Measurements from ENCODE around the gene MED13L.

DNA sequence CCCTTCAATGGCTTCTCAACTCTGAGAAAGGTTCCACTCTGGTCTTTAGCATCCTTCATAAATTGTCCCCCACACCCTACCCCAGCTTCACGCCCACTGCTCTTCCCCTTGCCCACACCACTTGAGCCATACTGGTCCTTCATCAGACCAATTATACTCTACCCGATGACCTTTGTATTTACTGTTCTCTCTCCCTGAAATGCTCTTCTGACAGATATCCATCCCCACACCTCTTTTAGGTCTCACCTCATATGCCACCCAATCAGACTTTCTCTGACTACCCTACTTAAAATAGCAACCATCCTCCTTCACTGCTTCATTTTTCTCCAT is 135.7 kb downstream of the MED13L start:
- TF ChIP-seq, protein P1, sequence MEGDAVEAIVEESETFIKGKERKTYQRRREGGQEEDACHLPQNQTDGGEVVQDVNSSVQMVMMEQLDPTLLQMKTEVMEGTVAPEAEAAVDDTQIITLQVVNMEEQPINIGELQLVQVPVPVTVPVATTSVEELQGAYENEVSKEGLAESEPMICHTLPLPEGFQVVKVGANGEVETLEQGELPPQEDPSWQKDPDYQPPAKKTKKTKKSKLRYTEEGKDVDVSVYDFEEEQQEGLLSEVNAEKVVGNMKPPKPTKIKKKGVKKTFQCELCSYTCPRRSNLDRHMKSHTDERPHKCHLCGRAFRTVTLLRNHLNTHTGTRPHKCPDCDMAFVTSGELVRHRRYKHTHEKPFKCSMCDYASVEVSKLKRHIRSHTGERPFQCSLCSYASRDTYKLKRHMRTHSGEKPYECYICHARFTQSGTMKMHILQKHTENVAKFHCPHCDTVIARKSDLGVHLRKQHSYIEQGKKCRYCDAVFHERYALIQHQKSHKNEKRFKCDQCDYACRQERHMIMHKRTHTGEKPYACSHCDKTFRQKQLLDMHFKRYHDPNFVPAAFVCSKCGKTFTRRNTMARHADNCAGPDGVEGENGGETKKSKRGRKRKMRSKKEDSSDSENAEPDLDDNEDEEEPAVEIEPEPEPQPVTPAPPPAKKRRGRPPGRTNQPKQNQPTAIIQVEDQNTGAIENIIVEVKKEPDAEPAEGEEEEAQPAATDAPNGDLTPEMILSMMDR (IDR thresholded peaks at IDR 0.05; ENCODE audit: extremely low read depth in 1 of 2, insufficient read depth in 1 of 2, low read depth in 1 of 2, low read length in 2 of 2) = no peak
- no peak for TF ChIP-seq POLR2AphosphoS5 (IDR thresholded peaks at IDR 0.05; ENCODE audit: insufficient read depth, low read depth, low read length)
- TF ChIP-seq EZH2 (IDR thresholded peaks at IDR 0.05; ENCODE audit: borderline replicate concordance, low read depth, low read length, severe bottlenecking) = no peak
- TF ChIP-seq GATA2 (IDR thresholded peaks at IDR 0.05; ENCODE audit: insufficient read depth, insufficient read length, low read depth, low read length) = no peak
